GM12878 (cell line): Measurements from ENCODE around the gene BRCA1. TPM values are rescaled to one million over a fixed set of nuclear protein-coding genes. Genes with fewer than 3 reads are reported as not detected.

Source experiments
- ATAC-seq: fragments of 200-7000 bp; cut with Tn5 transposase; 3 replicates; pipeline ENCODE4 v1.9.1; 2020; ENCODE audit warnings: mild to moderate bottlenecking, moderate library complexity
- BruUV-seq: library from RNA; stranded (reverse); fragments of 400-500 nt; replicated peaks from 2 replicates; lab custom pipeline; 2021; lab: Mats Ljungman, UMichigan
- CTCF ChIA-PET: fragments of 300-600 bp; sonication (Branson Sonifier 250); formaldehyde crosslinking; extraction: SDS; loops from one replicate; lab custom pipeline; 2021; ENCODE audit warnings: inconsistent platforms; lab: Yijun Ruan, JAX
- POLR2A ChIA-PET: fragments of 350-600 bp; formaldehyde crosslinking; extraction: SDS; loops from one replicate; lab custom pipeline; 2021; ENCODE audit warnings: inconsistent platforms; lab: Charles Lee
- RAD21 ChIA-PET: fragments of 300-600 bp; sonication (Branson Sonifier 250); formaldehyde crosslinking; loops from one replicate; lab custom pipeline; 2023; ENCODE audit warnings: antibody characterized with exemption; ENCODE audit not compliant: unreplicated experiment; lab: Charles Lee
- SMC1A ChIA-PET: fragments of 300-600 bp; sonication (Branson Sonifier 250); formaldehyde crosslinking; loops from one replicate; lab custom pipeline; 2023; ENCODE audit not compliant: unreplicated experiment, uncharacterized antibody; lab: Charles Lee
- DNase-seq: peaks from one replicate; pipeline ENCODE4 v3.0.0-alpha.2; 2011; ENCODE audit warnings: low read depth, low spot score
- FAIRE-seq: peaks from 3 replicates; lab custom pipeline; 2011; peaks lifted over from hg19 to GRCh38; lab: Jason Lieb, UNC
- H2AFZ ChIP-seq: 2 replicates; pipeline ENCODE4 v1.6.0; 2011; ENCODE audit warnings: low read depth, low read length, control low read depth; ENCODE audit not compliant: control insufficient read depth
- H3K27ac ChIP-seq: 2 replicates; pipeline ENCODE4 v1.5.1; 2011; ENCODE audit warnings: control low read depth; ENCODE audit not compliant: control insufficient read depth, insufficient read depth
- H3K27me3 ChIP-seq, 2 experiments: replicated peaks in 1 of 2; 2 replicates each; pipeline versions ENCODE4 v1.6.0 to v1.6.1; 2011; ENCODE audit warnings: low read length in 1 of 2; ENCODE audit not compliant: control insufficient read depth in 2 of 2, insufficient read depth in 2 of 2
- H3K36me3 ChIP-seq, 2 experiments: 2 replicates each; pipeline ENCODE4 v1.5.1; 2011; ENCODE audit warnings: low read length in 1 of 2; ENCODE audit not compliant: control insufficient read depth in 2 of 2, insufficient read depth in 2 of 2
- H3K4me1 ChIP-seq: 2 replicates; pipeline ENCODE4 v1.6.1; 2011; ENCODE audit warnings: mild to moderate bottlenecking, low read length, moderate library complexity, mixed read lengths; ENCODE audit not compliant: control insufficient read depth, insufficient read depth
- H3K4me2 ChIP-seq: 2 replicates; pipeline ENCODE4 v1.6.0; 2011; ENCODE audit warnings: control low read depth; ENCODE audit not compliant: control insufficient read depth, insufficient read depth
- H3K4me3 ChIP-seq: fragments of 200-600 bp; sonication (generic); 2 replicates; pipeline ENCODE4 v1.5.1; 2016
- H3K79me2 ChIP-seq: 2 replicates; pipeline ENCODE4 v1.6.0; 2011; ENCODE audit warnings: low read length; ENCODE audit not compliant: control insufficient read depth, insufficient read depth
- H3K9ac ChIP-seq: 2 replicates; pipeline ENCODE4 v1.8.0; 2011; ENCODE audit warnings: low read length, control low read depth, mixed read lengths; ENCODE audit not compliant: control insufficient read depth, insufficient read depth
- H3K9me3 ChIP-seq: replicated peaks from 3 replicates; pipeline ENCODE4 v1.5.1; 2011; ENCODE audit warnings: mild to moderate bottlenecking, low read length; ENCODE audit not compliant: control insufficient read depth, insufficient read depth
- H4K20me1 ChIP-seq: 2 replicates; pipeline ENCODE4 v1.6.0; 2011; ENCODE audit not compliant: control insufficient read depth, insufficient read depth
- BRCA1 ChIP-seq: IDR thresholded peaks from 2 replicates; pipeline ENCODE4 v1.6.1; 2011; ENCODE audit warnings: low read depth, low read length, improper control_type of control experiment
- CBFB ChIP-seq: IDR thresholded peaks from 2 replicates; pipeline ENCODE4 v1.6.1; 2016; ENCODE audit warnings: antibody characterized with exemption, low read depth
- NR2C1 ChIP-seq: fragments of 450-650 bp; IDR thresholded peaks from 2 replicates; pipeline ENCODE4 v1.6.1; 2017; ENCODE audit warnings: antibody characterized with exemption, mild to moderate bottlenecking, moderate library complexity
- NR2C2 ChIP-seq: IDR thresholded peaks from 2 replicates; pipeline ENCODE4 v1.6.1; 2011; ENCODE audit warnings: borderline replicate concordance, low read depth; ENCODE audit not compliant: control insufficient read depth, insufficient read length
- ZBED1 ChIP-seq: IDR thresholded peaks from 2 replicates; pipeline ENCODE4 v1.6.1; 2016; ENCODE audit warnings: borderline replicate concordance
- WGBS: methylation state at CpG from one replicate; pipeline ENCODE4 v1.1.6; 2016; ENCODE audit warnings: low lambda C conversion rate; ENCODE audit not compliant: insufficient replicate concordance, insufficient coverage; ENCODE audit errors: missing lambda C conversion rate; 5-methylcytosine and 5-hydroxymethylcytosine counted together
- in situ Hi-C: fragments of 300-500 bp; cut with MboI; formaldehyde crosslinking; loops from 9 replicates; pipeline ENCODE4 v1.14.3; 2018; ENCODE audit warnings: mixed read lengths
- intact Hi-C: fragments of 100-400 bp; cut with micrococcal nuclease; formaldehyde crosslinking; loops from one replicate; pipeline ENCODE4 v1.14.2; 2022; ENCODE audit not compliant: unreplicated experiment
- polyA plus RNA-seq, 11 experiments: library from polyadenylated mRNA; depleted of rRNA in 4 of 11; unstranded in 6 of 11; stranded (reverse) in 5 of 11; fragments of >200 nt; fragmentation: Nextera tagmentation in 4 of 11; fragmentation: Illumina TruSeq in 1 of 11; extraction: Ambion mirVana in 4 of 11; extraction: Trizol in 1 of 11; gene quantifications; 1 replicate in 1 of 11; 2 replicates in 10 of 11; pipeline versions ENCODE4 v1.2.1 to v1.2.3, GENCODE V29; 2011 to 2016; ENCODE audit warnings: inconsistent platforms in 2 of 11, missing spikeins in 2 of 11, low read depth in 1 of 11
- total RNA-seq, 4 experiments: library from RNA; depleted of rRNA in 3 of 4; stranded (reverse); fragments of >200 nt in 3 of 4; fragmentation: Illumina TruSeq in 1 of 4; extraction: Trizol in 1 of 4; gene quantifications; 2 replicates each; pipeline versions ENCODE4 v1.2.1 to v1.2.3, GENCODE V29; 2013 to 2021
- TF ChIP-seq, protein P1 (sequence below): fragments of 450-650 bp; IDR thresholded peaks from 2 replicates; pipeline ENCODE4 v1.6.1; 2017; ENCODE audit warnings: mild to moderate bottlenecking, moderate library complexity
- TF ChIP-seq, protein P2 (sequence below): fragments of 450-650 bp; IDR thresholded peaks from 2 replicates; pipeline ENCODE4 v1.6.1; 2014; ENCODE audit warnings: mild to moderate bottlenecking
- TF ChIP-seq, protein P3 (sequence below): IDR thresholded peaks from 2 replicates; pipeline ENCODE4 v1.6.1; 2012; ENCODE audit warnings: improper control_type of control experiment, low read depth, low read length; ENCODE audit not compliant: insufficient replicate concordance
- TF ChIP-seq, protein P4 (sequence below): fragments of 450-650 bp; conservative IDR thresholded peaks from 2 replicates; pipeline ENCODE4 v1.6.1; 2017; ENCODE audit warnings: mild to moderate bottlenecking, moderate library complexity

Gene BRCA1
- total and polyA plus RNA-seq, 10 of the 15 experiments (the other 5 are each of a cell fraction or from before 2014, with no cell fraction given) = 16.8 to 71.2 (median 44.2) TPM

DNA sequence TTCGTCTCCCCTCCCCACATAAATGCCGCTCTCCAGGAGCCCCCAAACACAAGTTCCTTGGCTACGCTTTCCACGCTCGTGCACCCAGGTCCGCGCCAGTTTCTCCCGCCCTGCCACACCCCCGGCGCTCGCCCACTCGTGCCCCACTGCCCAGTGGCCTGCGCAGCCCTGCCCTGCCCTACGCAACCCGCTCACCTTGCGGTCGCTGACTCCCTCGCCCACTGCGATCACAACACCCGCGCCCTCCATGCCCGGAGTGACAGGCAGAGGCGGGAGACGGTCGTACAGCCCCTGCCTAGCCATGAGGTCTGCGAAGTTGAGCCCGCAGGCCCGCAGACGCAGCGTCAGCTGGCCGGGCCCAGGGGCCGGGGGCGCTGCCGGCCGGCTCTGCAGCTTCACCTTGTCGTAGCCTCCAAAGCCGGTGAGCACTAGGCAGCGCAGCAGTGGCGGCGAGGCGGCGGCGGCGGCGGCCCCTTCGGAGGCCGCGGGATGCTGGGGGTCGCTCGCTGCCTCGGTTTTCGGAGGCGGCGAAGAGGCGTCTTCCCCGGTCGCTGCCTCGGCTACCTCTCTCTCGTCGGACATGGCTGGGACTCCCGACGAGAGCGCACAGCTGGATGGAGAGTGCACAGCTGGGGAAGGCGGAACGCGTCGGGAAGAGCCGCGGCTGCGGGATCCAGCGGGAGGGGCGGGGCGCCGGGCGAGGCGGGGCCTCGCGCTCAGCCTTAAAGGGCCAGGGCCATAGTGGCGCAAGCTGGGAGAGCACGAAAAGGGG lies 103.2 kb downstream of the BRCA1 start, which contains the start of gene VAT1:
TSS of gene VAT1 (minus strand) at position 645 of the 772 bp plus-strand sequence. CDS start at position 582, 63 bp downstream.
- Histone ChIP-seq H3K9ac (no peak within 1 kb of the TSS), H3K36me3 (no peaks in the 10 kb centered on the region), H2AFZ (peak within 1 kb of the TSS; percentile 93), H3K27ac (no peak within 1 kb of the TSS), H3K79me2 (no peaks in the 10 kb centered on the region), H3K4me1 (peaks cover 10% of the 10 kb centered on the region; the same call in 1 of the 2 replicates), H4K20me1 (no peaks in the 10 kb centered on the region), H3K4me3 (peak within 1 kb of the TSS; percentile 88), H3K27me3 (no peaks in the 10 kb centered on the region), H3K4me2 (peak within 1 kb of the TSS; percentile 78), H3K9me3 (no peaks in the 10 kb centered on the region)
- BruUV-seq = no TSS peak
- ATAC-seq (peak; percentile 78), FAIRE-seq (no peak), DNase-seq (no peak)
- ChIA-PET POLR2A (interaction anchor here (0.6 to 0.7 kb wide), 4 partner anchors 10 to 292 kb away, joined by 3 to 7 read pairs (median 4); no protein-coding TSS in a partner anchor), CTCF (no interaction called here), SMC1A (no interaction called here), RAD21 (interaction anchor here (0.6 kb wide), 1 partner anchor 36 kb away, joined by 3 read pairs; no protein-coding TSS in a partner anchor)
- in situ Hi-C loops = loop anchor here (10.0 kb wide), 1 partner anchor 193 kb away; the partner anchor contains the start of gene TMEM106A
- intact Hi-C loops = loop anchor here (5.0 kb wide), 1 partner anchor 310 kb away; no protein-coding TSS in a partner anchor
- 2% methylated on average over 68 of the region's 80 CpGs for WGBS
- TF ChIP-seq NR2C2 (no peak), CBFB (no peak), NR2C1 (no peak), ZBED1 (no peak), BRCA1 (no peak)
- TF ChIP-seq, protein P1, sequence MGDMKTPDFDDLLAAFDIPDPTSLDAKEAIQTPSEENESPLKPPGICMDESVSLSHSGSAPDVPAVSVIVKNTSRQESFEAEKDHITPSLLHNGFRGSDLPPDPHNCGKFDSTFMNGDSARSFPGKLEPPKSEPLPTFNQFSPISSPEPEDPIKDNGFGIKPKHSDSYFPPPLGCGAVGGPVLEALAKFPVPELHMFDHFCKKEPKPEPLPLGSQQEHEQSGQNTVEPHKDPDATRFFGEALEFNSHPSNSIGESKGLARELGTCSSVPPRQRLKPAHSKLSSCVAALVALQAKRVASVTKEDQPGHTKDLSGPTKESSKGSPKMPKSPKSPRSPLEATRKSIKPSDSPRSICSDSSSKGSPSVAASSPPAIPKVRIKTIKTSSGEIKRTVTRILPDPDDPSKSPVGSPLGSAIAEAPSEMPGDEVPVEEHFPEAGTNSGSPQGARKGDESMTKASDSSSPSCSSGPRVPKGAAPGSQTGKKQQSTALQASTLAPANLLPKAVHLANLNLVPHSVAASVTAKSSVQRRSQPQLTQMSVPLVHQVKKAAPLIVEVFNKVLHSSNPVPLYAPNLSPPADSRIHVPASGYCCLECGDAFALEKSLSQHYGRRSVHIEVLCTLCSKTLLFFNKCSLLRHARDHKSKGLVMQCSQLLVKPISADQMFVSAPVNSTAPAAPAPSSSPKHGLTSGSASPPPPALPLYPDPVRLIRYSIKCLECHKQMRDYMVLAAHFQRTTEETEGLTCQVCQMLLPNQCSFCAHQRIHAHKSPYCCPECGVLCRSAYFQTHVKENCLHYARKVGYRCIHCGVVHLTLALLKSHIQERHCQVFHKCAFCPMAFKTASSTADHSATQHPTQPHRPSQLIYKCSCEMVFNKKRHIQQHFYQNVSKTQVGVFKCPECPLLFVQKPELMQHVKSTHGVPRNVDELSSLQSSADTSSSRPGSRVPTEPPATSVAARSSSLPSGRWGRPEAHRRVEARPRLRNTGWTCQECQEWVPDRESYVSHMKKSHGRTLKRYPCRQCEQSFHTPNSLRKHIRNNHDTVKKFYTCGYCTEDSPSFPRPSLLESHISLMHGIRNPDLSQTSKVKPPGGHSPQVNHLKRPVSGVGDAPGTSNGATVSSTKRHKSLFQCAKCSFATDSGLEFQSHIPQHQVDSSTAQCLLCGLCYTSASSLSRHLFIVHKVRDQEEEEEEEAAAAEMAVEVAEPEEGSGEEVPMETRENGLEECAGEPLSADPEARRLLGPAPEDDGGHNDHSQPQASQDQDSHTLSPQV = no peak
- TF ChIP-seq, protein P2, sequence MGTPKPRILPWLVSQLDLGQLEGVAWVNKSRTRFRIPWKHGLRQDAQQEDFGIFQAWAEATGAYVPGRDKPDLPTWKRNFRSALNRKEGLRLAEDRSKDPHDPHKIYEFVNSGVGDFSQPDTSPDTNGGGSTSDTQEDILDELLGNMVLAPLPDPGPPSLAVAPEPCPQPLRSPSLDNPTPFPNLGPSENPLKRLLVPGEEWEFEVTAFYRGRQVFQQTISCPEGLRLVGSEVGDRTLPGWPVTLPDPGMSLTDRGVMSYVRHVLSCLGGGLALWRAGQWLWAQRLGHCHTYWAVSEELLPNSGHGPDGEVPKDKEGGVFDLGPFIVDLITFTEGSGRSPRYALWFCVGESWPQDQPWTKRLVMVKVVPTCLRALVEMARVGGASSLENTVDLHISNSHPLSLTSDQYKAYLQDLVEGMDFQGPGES = no peak
- TF ChIP-seq, protein P3, sequence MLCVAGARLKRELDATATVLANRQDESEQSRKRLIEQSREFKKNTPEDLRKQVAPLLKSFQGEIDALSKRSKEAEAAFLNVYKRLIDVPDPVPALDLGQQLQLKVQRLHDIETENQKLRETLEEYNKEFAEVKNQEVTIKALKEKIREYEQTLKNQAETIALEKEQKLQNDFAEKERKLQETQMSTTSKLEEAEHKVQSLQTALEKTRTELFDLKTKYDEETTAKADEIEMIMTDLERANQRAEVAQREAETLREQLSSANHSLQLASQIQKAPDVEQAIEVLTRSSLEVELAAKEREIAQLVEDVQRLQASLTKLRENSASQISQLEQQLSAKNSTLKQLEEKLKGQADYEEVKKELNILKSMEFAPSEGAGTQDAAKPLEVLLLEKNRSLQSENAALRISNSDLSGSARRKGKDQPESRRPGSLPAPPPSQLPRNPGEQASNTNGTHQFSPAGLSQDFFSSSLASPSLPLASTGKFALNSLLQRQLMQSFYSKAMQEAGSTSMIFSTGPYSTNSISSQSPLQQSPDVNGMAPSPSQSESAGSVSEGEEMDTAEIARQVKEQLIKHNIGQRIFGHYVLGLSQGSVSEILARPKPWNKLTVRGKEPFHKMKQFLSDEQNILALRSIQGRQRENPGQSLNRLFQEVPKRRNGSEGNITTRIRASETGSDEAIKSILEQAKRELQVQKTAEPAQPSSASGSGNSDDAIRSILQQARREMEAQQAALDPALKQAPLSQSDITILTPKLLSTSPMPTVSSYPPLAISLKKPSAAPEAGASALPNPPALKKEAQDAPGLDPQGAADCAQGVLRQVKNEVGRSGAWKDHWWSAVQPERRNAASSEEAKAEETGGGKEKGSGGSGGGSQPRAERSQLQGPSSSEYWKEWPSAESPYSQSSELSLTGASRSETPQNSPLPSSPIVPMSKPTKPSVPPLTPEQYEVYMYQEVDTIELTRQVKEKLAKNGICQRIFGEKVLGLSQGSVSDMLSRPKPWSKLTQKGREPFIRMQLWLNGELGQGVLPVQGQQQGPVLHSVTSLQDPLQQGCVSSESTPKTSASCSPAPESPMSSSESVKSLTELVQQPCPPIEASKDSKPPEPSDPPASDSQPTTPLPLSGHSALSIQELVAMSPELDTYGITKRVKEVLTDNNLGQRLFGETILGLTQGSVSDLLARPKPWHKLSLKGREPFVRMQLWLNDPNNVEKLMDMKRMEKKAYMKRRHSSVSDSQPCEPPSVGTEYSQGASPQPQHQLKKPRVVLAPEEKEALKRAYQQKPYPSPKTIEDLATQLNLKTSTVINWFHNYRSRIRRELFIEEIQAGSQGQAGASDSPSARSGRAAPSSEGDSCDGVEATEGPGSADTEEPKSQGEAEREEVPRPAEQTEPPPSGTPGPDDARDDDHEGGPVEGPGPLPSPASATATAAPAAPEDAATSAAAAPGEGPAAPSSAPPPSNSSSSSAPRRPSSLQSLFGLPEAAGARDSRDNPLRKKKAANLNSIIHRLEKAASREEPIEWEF = no peak
- TF ChIP-seq, protein P4, sequence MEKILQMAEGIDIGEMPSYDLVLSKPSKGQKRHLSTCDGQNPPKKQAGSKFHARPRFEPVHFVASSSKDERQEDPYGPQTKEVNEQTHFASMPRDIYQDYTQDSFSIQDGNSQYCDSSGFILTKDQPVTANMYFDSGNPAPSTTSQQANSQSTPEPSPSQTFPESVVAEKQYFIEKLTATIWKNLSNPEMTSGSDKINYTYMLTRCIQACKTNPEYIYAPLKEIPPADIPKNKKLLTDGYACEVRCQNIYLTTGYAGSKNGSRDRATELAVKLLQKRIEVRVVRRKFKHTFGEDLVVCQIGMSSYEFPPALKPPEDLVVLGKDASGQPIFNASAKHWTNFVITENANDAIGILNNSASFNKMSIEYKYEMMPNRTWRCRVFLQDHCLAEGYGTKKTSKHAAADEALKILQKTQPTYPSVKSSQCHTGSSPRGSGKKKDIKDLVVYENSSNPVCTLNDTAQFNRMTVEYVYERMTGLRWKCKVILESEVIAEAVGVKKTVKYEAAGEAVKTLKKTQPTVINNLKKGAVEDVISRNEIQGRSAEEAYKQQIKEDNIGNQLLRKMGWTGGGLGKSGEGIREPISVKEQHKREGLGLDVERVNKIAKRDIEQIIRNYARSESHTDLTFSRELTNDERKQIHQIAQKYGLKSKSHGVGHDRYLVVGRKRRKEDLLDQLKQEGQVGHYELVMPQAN = peak; percentile 61
